Muscle of back (tissue), 13 donors: ENCODE data around the gene LYG1. TPM values are rescaled to one million over a fixed set of nuclear protein-coding genes. Genes with fewer than 3 reads are reported as not detected.
"Not testable (repeated sequence)": the region's sequence is repeated elsewhere in the genome, so short reads cannot be mapped to it uniquely, and the experiment has no call there.

Experiments used
- DNase-seq, 3 donors: peaks; one replicate each; pipeline versions ENCODE4 v3.0.0 to v3.0.0-alpha.2; 2013
- long read RNA-seq, 9 donors: transcript quantifications; one replicate each; lab custom pipeline, GENCODE V29; 2026
- polyA plus RNA-seq, 10 donors: library from polyadenylated mRNA; unstranded; fragments of 120-200 nt; gene quantifications; one replicate each; pipeline ENCODE4 v1.2.1, GENCODE V29; 2013; ENCODE audit not compliant: insufficient read length in 10 of 10

LYG1 gene
- polyA plus RNA-seq, result 1 to 10 TPM in 9 of 10 donors, under 1 TPM in 1; 0.91 to 4.6 (median 2.0) TPM
- long read RNA-seq, donor 1, result 0 reads
- long read RNA-seq, donor 2, result 0 reads
- long read RNA-seq, donor 3, result 0 reads
- long read RNA-seq, donor 4, result 0 reads
- long read RNA-seq, donor 5, result 0 reads
- long read RNA-seq, donor 6, result 0 reads
- long read RNA-seq, donor 7, result 0 reads
- long read RNA-seq, donor 8, result 0 reads
- long read RNA-seq, donor 9, result 0 reads

GRCh38 chr2:99301097-99301496, at the start of gene LYG1:
Gene LYG1 (minus strand): TSS chr2:99301197. CDS start chr2:99295670, 5,527 bp downstream.
- not testable (repeated sequence) for DNase-seq

- no peak for DNase-seq
Observed at GRCh38 chr2:99350194-99350593, 49.2 kb upstream of the LYG1 start.

- DNase-seq, result no peak
Observed at GRCh38 chr2:99348173-99348572, 47.2 kb upstream of the LYG1 start.

- DNase-seq, result no peak
Observed at GRCh38 chr2:99346218-99346617, 45.2 kb upstream of the LYG1 start.

GRCh38 chr2:99345446-99345845, 44.4 kb upstream of the LYG1 start:
- not testable (repeated sequence) for DNase-seq

- no peak for DNase-seq
Observed at GRCh38 chr2:99342536-99342935, 41.5 kb upstream of the LYG1 start.

- no peak for DNase-seq
Observed at GRCh38 chr2:99340669-99341236, 39.8 kb upstream of the LYG1 start.

- DNase-seq, result peak in 1 of 3 donors; percentile 6
Observed at GRCh38 chr2:99338029-99338585, 37.1 kb upstream of the LYG1 start.

- DNase-seq, result peak; percentile 96 to 98 (median 97)
Observed at GRCh38 chr2:99337113-99338028, 36.4 kb upstream of the LYG1 start, which contains the start of gene EIF5B. Gene EIF5B (plus strand): TSS chr2:99337389. CDS start chr2:99337555, 166 bp downstream.

- DNase-seq, result no peak
Observed at GRCh38 chr2:99336804-99337112, 35.8 kb upstream of the LYG1 start.

GRCh38 chr2:99335911-99336803, 35.2 kb upstream of the LYG1 start, which contains the start of gene TXNDC9:
Gene TXNDC9 (minus strand): TSS chr2:99336333. CDS start chr2:99333210, 3,123 bp downstream.
- DNase-seq, result peak; percentile 100

GRCh38 chr2:99325384-99325783, 24.4 kb upstream of the LYG1 start:
- DNase-seq, result no peak

- DNase-seq, result not testable (repeated sequence)
Observed at GRCh38 chr2:99317873-99318200, 16.8 kb upstream of the LYG1 start.

GRCh38 chr2:99317161-99317872, 16.3 kb upstream of the LYG1 start:
- DNase-seq, result no peak

- no peak for DNase-seq
Observed at GRCh38 chr2:99299580-99299979, 1.4 kb downstream of the LYG1 start.

GRCh38 chr2:99297994-99298393, 3.0 kb downstream of the LYG1 start:
- DNase-seq, result peak in 1 of 3 donors; percentile 5

- no peak for DNase-seq
Observed at GRCh38 chr2:99285526-99285925, 15.5 kb downstream of the LYG1 start.

- no peak for DNase-seq
Observed at GRCh38 chr2:99279969-99280695, 20.9 kb downstream of the LYG1 start.

- peak in 1 of 3 donors; percentile 83 for DNase-seq
Observed at GRCh38 chr2:99278793-99279291, 22.2 kb downstream of the LYG1 start.
